HG03066 (cell line): Measurements from ENCODE around the gene LAMC3.

Experiments
- ATAC-seq: cut with Tn5 transposase; IDR thresholded peaks from one replicate; pipeline ENCODE4 v1.9.1; 2021; ENCODE audit warnings: low read depth; ENCODE audit not compliant: unreplicated experiment

Gene LAMC3

DNA sequence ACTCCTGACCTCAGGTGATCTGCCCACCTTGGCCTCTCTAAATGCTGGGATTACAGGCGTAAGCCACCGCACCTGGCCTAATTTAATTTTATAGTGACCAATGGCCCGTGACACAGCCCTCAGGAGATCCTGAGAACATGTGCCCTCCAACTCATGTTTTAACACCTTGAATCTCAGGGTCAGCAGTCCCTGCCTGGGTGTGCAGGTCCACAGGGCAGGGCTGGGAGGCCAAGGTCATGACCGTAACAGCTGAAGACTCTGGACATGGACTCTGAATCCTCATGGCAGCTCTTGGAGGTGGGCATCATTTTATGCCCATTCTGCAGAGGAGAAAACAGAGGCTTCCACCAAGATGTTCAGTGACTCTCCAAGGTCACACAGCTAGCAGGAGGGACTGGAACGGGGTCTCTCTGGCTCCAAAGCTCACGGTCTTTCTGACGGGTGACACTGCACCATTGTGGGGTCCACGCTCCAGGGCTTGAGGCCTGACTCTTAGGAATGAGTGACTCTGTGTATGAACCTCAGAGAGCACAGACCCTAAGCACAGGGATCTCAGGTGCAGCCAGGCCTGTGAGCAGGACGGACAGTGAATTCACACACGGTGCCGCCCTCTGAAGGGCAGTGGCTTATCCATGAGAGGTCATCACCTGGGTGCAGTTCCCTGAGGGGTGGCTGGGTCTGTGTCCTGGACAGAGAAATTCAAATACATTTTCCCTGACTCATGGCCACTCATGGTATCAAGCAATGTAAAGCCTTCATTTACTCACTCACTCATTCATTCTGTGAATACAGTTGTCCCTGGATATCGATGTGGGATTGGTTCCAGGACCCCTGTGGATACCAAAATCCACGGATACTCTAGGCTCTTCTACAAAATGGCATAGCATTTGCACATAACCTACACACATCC is 32.8 kb upstream of the LAMC3 start:
- no peak for ATAC-seq

DNA sequence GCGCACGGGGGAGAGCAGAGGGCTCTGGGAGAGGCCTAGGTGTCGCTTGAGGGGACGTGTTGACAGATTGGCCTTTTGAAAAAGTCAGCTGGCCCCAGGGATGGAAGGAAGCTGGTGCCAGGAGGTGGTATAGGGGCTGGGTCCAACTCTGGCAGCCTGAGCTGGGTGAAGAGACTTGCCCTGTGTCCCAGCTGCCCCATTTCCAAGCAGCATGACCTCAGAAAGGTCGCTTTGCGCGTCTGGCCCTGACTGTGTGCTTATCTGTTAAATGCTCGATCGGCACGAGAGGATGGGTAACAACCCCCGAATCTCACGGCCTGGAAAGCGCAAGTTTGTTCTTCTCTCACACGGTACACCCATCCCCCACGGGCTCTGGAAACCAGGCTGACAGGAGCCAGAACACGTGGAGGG is 31.2 kb upstream of the LAMC3 start:
- ATAC-seq: no peak

DNA sequence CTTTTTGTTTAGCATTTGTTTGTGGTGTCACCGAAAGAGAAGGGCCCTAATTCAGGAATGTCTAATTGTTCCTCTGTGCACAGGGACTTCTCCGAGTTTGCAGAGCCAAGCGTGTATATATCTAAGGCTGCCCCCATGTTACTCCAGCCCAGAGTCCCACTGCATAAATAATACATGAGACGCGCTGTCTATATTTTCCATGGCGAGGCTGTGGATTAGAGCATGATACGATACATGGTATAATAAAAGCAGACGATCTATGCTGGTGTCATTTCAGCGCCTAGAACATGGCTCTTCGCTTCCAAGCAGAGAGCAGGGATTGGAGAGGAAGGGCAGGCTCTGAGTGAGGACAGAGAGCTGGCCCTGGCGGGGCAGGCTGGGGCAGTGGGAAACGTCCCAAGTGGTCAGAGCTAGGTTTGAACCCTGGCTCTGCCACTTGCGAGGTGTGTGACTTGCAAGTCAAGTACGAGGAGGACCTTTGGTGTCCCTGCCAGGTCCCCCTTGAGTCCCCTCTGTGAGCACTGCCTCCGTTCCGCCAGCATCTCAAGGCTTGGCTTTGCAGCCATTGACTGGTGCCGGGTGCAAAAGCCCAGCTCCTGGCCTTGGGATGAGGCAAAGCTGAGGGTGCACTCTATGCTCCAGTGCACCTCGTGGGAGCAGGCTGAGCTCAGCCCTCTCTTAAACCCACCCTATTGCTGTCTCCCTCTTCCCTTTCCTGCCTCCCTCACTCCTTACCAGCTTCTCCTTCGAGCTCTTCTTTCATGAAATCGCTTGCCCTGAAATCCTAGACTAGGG is 29.2 kb upstream of the LAMC3 start:
- no peak for ATAC-seq

DNA sequence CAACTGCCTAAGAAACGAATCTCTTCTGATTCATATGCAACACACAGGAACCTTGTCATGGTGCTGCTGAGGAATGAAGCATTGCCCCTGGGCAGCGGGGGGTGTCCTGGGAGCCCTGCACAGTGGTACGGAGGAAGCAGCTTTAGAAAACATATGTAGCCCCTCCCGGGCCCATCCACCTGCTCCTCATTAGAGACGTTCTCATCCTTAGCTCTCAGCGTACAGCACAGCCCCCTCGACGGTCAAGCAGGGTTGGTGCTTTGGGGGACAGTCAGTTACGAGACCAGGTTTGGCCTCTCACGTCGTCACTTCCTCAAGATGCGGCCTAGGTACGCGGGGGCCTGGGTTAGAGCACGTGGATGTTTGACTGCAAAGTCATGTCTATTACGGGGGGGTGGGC is 28.4 kb upstream of the LAMC3 start:
- ATAC-seq: no peak

DNA sequence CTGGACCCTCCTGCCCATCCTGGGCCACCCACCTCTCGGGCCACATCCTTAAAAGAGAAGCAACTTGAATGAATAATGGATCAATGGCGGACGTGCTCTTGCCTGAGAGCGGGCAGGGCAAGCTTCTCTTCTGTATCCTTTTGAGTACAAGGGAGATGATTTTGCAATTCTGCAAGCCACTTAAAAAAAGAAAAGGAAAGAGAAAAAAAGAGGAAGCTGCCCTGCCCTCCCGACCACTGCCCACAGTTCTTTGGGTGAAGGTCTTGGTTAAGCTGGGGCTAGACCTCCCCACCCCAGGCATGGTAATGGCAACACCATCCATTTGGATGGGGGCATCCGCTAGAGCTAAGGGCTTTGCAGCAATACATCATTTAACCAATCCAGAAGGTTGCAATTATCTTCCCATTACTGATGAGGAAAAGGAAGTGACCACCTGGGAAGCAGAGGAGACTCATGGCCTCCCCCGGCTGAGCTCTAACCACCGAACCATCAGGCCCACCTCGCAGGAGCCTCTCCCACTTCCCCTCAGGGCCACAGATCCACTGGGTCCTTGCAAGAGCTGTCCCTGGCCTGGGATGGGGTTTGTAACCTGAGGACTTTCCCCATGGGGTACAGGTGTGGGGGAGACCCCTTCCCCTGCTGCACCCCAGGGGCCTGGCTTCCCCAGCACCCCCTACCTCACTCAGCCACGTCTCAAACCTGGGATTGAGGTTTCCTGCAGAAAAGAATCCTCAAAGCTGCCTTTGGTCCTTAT is 27.8 kb upstream of the LAMC3 start:
- no peak for ATAC-seq

DNA sequence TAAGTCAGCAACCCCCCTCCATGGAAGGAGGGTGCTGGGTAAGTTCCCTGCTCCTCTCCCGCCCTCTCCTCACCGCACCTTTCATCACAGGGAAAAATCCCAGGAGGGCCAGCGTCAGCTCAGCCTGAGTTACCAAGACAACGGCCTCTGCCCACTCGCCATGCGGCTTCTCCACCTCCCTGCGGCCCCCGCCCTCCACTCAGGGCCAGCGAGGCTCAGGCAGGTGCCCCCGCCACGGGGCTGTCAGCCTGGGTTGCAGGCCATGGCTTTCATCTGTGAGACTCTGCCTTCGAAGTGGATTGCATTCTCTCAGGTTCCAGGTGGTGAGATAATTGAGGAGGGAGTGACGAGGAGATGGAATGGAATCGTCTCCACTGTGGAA is 27.2 kb upstream of the LAMC3 start:
- ATAC-seq: no peak

DNA sequence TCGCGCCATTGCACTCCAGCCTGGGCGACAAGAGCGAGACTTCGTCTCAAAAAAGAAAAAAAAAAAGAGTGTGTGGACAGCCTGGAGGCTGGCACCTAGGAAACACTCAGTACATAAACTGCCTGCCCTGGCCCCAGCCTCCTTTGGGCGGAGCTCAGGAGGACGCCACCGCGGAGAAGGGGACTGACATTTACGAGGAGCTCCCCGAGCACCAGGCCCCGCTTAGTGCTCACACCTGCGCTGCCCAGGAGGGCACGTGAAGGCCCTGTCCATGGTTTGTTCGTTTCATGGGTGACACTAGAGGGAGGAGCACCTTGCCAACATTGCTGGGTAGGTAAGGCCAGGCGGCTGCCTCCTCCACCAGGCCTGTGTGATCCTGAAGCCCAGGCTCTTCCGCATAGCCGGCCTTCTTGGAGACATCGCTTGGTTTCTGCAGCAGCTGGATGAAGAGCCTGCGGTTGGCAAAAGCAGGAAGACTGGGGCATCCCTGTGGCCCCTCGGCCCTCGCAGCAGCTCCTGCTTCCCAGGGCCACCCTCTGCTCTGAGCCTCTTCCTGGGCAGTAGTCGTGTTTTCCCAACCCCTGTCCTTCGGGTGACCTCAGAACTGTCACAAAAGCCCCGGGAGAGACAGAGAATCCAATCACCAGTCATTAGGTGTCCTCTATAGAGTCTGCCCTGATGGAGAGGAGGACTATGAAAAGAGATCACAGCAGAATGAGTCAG is 26.2 kb upstream of the LAMC3 start:
- no peak for ATAC-seq

DNA sequence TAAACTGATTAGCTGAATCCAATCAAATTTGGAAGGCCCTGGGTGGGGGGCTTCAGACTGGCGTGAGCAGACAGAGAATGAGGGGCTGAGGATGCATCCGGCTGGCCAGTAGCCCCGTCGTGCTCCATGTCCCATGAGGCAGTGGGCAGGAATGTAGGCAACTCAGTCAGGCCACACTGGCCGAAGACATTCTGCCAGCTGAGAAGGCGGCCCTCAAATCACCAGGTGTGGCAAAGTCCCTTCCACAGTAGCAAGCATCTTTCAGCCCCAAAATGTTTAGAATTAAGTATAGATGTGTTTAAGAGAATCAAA is 25.7 kb upstream of the LAMC3 start:
- no peak for ATAC-seq

DNA sequence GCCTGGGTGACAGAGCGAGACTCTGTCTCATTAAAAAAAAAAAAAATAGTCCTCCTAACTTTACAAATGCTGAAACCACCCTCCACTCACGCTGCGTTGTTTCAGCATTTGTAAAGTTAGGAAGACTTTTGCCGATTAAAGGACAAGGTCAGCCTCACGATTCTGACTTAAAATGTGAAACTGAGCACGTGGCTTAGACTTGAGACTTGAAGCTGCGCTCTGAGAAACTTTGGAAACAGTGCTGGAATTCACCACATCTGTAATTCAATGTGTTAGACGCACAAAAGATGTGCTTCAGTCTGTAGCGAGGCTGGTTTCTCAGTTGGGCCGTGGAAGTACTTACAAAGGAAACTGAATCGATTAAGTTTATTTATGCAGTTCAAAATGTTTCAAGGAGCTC is 25.0 kb upstream of the LAMC3 start:
- no peak for ATAC-seq

DNA sequence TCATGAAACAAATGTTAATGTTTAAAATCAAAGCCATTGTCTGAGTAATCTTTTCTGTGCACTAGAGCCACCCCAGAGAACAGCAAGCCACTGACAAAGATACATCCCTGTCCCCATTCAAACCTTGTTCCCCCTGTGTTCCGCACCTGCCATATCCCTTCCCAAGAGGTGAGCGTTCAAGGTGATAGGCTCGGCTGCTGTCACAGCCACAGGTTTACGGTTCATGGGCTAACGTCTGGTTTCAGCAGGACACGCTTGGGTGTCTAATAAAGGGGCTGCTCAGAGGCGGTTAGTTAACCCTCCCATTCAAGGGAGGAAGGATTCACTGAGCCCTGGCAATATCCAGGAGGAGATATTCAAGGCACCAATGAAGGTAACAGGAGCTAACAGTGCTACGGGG is 24.5 kb upstream of the LAMC3 start:
- no peak for ATAC-seq

DNA sequence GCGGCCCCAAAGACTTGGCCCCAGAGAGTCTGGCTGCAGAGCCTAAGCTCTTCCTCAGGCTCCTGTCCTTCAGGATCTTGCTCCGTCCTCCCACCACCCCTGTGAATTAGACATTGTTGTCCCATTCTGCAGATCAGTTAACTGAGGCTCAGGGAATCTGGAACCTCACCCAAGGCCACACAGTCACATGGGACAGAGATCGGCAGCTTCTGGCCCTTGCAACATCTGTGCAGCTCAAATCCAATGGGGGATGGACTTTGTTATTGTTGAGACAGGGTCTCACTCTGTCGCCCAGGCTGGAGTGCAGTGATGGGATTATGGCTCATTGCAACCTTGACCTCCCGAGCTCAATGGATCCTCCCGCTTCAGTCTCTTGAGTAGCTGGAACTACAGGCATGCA is 23.9 kb upstream of the LAMC3 start:
- ATAC-seq: no peak

DNA sequence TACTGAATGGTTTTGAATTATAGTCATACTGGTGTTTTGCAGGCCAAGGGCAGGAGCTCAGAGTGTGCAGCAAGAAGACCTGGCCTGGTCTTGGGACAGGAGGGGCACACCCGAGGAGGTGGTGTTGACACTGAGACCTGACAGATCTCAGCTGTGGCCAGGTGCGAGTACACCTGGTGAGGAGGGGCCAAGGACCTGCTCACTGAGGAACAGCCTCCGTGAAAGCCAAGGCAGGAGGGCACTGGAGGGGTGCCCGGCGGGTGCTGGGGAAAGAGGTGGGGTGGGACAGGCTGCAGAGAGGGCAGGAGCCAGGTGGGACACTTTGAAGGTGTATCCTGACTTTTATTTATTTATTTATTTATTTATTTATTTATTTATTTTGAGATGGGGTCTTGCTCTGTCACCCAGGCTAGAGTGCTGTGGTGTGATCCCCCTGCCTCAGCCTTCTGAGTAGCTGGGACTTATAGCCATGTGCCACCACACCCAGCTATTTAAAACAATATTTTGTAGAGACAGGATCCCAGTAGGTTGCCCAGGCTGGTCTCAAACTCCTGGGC is 23.3 kb upstream of the LAMC3 start:
- ATAC-seq: no peak

DNA sequence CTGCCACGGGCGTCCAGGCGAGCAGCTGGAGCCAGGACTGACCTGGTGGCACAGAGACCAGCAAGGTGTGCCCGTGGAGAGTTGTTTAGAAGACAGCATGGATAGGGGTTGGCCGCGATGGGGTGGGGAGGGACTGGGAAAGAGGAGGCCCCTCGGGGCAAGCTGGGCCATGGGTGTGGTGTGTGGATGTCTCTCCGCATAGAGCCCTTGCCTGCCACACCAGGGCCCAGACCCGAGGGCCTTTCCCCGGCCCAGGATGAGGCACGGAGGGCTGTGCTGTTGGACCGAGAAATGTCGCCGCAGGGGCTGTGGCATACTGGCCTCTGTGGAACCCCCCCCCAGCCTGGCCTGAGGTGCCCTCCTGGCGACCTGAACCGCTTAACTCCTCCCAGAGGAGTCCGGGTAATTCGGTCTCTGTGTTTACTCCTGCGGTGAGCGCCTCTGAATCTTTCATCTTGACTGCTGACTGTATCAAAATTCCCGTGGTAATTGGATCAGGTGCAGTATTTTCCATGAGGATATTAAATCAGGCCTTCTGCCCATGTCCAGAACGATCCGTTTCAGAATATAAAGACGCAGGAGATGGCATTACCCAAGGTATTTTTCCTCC is 22.5 kb upstream of the LAMC3 start:
- no peak for ATAC-seq

DNA sequence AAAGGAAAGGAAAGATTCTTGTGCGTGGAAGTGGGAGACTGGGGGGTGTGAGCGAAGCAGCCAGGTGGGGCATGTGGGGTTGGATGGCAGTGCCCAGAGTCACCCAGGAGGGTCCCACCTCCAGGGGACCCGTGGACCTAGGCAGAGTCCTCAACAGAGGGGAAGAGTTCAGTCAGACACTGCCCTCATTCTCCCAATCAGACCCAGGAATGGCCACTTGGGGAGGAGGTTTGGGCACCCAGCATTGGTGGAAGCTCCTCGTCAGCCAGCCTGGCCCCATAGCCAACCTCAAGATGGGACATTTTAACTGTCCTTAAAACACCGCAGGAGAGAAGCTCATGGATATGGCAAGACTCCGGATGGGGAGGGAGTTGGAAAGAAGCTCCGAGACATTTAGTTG is 21.9 kb upstream of the LAMC3 start:
- no peak for ATAC-seq

DNA sequence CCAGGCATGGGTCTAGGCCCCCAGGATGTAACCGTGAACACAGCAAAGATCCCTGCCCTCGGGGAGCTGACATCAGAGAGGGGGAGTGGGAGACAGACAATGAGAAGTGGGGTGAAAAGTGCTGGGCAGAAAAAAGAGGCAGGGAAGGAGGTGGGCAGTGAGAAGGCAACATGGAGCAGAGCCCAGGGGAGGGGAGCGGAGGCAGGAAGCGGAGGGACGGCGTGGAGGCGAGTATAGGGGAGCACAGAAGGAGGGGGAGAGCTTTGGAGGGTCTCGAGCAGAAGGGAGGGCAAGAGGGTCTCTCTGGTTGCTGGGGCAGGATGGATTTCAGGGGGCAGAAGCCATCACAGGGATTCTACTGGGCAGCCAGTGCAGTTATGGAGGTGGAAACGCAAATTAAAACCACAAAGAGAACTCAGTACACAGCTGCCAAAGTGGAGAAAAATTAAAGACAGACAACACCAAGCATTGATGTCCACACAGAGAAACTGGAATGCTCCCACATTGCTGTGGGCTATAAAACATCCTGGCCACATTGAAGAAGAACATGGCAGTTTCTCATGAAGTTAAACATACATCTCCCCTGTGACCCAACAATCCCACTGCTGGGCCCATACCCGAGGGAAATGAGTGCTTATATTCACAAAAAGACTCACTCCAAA is 21.1 kb upstream of the LAMC3 start:
- no peak for ATAC-seq

DNA sequence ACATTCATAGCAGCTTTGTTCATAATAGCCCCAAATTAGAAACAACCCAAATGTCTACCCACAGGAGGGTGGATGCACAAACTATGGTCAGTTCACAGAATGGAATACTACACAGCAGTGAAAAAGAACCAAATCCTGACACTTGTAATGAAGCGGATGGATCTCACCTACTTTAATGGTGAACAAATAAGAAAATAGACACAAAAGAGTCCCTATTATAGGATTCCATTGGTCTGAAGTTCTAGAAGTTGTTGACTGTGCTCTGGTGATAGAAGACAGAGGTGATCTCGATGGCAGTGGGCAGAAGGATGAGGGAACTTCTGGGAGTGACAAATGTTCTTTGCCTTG is 20.6 kb upstream of the LAMC3 start:
- no peak for ATAC-seq

DNA sequence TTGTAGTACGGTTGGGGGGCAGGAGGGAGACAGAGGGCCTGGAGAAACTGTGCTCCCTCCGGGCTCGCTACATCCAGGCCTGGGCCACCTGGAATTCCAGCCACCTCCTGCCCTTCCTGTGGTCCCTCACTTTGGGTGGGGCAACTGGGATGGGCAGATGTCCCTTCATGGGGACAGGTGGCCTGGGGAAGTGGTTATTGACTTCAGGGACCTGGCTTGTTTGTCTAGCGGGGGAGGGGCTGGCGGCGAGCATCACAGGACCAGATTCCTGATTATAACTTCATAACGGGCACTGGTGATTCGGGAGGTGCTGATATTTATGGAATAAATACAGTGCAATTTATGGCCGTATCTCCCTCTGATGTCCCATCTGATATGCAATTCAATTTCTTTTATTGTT is 20.1 kb upstream of the LAMC3 start:
- ATAC-seq: no peak

DNA sequence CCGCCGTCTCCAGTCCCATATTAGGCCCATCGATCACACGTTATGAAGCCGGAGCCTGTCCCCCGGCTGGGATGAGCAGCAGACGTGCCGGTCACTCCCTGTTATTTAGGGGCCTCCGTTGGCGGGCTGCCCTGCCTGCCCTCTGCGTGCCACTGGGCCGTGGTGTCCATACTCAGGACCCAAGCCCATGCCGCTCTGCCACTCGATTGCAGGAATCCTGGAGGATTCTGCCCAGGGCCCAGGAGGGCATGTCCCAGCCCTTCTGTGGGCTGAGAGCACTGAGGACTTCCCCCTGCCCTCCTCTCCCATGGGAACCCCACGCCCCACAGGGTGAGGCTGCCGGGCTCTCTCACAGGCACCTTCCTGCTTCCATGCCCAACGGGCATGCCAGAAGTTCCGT is 19.6 kb upstream of the LAMC3 start:
- no peak for ATAC-seq

DNA sequence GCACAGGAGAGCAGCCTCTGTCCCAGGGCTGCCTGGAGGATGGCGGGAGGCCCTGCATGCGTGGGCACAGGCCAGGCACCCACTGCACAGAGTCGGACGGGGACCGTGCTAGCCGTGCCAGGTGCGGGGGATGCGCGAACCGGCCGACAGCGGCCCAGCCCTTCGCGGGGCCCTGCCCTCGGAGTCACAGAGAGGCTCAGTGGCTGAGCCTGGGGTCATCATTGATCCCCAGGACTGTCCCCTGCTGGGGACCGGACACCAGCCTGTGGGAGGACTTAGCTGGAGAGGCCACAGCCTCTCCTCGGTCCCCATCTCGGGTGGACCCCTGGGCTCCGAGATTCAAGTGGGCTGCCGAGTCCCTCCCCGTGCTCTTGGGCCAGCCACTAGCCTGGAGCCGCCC is 19.1 kb upstream of the LAMC3 start:
- no peak for ATAC-seq
